Activated CD4-positive, CD25-positive, alpha-beta regulatory T cell (primary cell): ENCODE measurements around the gene GHRL.

Source experiments
- DNase-seq, 4 experiments: peaks; one replicate each; lab custom pipeline; 2025; lab: John Stamatoyannopoulos, UW

The GHRL gene

DNA sequence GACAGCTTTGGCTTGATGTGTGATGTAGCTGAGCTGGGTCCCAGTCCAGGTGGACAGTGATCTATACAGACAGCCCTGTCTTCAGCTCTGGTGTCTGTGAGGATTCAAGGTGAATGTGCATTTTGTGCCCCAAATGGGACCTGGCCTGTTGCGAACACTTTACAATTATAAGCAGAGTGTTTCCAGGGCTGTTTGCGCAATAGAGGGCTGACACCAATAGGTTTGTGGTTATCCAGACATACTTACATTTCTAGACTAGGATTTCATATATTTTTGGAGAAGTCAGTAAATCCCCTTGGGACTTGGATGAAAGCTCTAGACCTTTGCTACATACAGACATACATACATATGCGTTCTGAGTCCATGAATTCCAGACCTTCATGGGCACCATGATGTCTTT, 48.7 kb downstream of the GHRL start:
- no peak for DNase-seq

DNA sequence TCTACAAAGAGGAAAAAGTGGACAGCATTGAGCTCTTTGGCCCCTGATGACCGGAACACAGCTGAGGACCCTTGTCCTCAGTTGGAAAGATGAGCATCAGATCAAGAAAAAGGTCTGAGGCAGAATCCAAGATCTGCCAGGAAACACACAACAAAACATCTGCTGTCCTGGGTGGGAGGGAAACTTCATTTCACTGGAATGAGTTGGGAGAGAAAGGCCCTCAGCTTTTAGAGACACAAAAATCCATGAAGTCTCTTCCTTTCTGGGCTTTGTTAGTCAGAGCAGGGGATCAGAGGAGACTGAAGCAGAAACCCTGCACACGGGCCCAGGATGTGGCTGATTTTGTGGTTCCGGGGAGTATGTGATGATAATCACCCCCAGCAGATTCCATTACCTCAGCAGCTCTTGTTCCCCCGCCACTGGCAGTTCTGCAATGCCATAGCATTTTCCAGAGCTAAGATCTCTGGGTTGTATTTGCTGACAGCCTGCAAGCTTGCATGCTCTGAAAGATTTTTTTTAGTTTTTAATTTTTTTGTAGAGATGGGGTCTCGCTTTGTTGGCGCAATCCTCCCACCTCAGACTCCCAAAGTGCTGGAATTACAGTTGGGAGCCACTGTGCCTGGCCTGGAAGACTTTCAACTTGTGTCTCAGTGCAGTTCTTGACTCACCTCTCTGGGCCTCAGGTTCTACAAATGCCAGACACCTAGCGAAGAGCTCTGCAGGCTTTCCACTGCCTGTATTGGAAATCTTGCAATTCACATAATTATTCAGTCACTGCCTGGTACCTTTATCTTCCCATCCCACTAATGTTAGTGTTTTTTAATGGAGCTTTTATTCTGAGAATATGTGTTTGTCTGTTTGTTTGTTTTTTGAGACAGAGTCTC, 50.3 kb downstream of the GHRL start:
- DNase-seq, result peak in 3 of 4 experiments; percentile 10 to 16 (median 15)

DNA sequence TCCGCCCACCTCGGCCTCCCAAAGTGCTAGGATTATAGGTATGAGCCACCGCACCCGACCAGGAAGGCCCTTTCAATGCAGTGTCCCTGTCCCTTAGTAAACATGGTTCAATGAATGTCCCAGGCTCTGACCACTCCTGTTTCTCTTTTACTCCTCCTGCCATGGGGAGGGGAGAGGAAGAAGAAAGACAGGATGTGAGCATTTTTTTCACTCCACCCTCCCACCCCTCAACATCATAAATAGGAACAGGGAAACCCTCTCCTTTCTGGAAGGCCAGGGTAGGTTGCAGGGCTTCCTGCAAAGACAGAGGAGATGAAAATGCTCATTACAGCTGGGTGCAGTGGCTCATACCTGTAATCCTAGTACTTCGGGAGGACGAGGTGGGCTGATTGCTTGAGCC, 51.9 kb downstream of the GHRL start:
- DNase-seq, result no peak

DNA sequence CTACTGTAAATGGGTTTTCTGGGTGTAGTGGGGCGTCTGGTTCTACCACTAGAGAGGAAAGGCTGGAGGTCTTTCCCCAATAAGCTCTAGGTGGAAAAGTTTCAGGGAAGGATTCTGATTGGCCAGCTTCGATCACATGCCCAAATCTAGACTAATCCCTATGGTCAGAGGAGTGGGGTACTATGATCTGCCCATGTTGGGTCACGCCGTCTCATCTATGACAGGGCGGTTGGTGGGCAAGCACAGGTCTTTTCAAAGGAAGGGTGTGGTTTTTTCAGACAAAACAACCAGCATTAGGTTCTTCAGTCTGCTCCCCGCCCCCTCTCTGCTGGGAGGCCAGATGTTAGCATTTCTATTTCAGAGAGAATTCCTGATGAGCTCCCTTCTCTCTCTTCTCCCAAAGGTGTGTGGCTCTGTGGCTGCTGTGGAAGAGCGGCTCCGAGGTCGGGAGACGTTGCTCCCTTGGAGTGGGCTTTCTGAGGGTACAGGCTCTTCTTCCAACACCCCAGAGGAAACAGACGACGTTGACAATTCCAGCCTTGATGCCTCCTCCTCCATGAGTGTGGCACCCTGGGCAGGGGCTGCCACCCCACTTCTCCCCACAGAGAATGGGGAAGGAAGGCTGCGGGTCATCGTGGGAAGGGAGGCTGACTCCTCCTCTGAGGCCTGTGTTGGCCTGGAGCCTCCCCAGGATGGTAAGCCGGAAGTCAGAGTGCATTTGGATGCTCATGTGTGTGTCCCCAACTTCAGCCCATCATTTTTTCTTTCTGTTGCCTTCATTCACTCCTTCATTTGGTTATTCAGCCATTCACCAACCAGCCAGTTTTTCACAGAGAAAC, 54.2 kb downstream of the GHRL start:
- no peak for DNase-seq
